ENCODE results near the gene TAS2R60. TPM values are rescaled to one million over a fixed set of nuclear protein-coding genes. Genes with fewer than 3 reads are reported as not detected.
"Not testable (repeated sequence)": the region's sequence is repeated elsewhere in the genome, so short reads cannot be mapped to it uniquely, and the experiment has no call there.

The TAS2R60 gene
- total RNA-seq, 1 donor from 2014 or later = not detected

DNA sequence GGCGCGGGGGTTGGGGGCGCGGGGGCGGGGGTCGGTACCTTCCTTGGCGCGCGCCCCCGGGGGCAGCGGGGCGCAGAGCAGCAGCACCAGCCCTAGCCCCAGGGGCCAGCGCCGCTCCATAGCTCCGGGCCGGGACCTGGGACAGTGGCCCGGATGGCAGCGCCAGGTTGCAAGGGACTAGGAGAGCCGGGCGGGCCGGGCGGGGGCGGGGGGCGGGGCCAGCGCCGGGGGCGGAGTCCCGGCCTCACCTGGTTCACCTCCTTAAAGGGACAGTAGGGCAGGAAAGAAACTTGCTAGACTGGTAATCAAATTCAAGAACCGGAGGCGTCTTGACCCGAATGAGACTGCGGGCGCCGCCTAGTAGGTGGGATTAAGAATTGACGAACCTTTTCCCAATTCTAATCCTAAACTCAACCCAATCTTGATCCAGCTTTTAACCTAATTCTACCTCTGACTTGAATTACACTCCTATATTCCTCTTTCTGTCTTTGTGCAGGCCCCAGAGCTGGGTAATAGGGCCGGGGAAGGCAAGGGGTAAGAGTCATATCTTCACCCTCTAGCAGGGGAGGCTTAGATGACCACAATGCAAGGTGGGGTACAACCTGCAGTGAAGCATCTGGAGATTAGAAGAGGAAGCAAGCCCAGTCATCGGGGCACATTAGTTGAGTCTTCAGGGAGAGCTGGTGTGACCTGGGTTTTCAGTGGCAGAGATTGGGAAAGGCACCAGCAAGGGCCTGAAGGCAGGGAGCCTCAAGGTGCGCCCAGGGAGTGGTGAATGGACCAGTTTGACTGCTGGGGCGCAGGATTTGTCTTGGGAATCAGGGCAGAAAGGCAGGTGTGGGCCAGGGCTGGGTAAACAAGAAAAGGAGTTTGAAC is 34.3 kb upstream of the TAS2R60 start, which contains the start of gene EPHA1:
Gene EPHA1 (minus strand): TSS at position 171 of the 876 bp plus-strand sequence. CDS start 51 bp downstream, at position 120.
- Histone ChIP-seq H3K4me3 (ENCODE audit: low read depth, low read length) (peak within 1 kb of the TSS; percentile 22), H3K36me3 (ENCODE audit: control insufficient read depth, insufficient read depth, low read length) (no peaks in the 10 kb centered on the region), H3K27me3 (ENCODE audit: control insufficient read depth, insufficient read depth, low read length) (peaks cover 3% of the 10 kb centered on the region)
- no peak for DNase-seq (ENCODE audit: low read depth)
- TF ChIP-seq, protein P1, sequence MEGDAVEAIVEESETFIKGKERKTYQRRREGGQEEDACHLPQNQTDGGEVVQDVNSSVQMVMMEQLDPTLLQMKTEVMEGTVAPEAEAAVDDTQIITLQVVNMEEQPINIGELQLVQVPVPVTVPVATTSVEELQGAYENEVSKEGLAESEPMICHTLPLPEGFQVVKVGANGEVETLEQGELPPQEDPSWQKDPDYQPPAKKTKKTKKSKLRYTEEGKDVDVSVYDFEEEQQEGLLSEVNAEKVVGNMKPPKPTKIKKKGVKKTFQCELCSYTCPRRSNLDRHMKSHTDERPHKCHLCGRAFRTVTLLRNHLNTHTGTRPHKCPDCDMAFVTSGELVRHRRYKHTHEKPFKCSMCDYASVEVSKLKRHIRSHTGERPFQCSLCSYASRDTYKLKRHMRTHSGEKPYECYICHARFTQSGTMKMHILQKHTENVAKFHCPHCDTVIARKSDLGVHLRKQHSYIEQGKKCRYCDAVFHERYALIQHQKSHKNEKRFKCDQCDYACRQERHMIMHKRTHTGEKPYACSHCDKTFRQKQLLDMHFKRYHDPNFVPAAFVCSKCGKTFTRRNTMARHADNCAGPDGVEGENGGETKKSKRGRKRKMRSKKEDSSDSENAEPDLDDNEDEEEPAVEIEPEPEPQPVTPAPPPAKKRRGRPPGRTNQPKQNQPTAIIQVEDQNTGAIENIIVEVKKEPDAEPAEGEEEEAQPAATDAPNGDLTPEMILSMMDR (IDR thresholded peaks at IDR 0.05; ENCODE audit: insufficient read depth, low read length, poor library complexity, severe bottlenecking) = peak; percentile 32

DNA sequence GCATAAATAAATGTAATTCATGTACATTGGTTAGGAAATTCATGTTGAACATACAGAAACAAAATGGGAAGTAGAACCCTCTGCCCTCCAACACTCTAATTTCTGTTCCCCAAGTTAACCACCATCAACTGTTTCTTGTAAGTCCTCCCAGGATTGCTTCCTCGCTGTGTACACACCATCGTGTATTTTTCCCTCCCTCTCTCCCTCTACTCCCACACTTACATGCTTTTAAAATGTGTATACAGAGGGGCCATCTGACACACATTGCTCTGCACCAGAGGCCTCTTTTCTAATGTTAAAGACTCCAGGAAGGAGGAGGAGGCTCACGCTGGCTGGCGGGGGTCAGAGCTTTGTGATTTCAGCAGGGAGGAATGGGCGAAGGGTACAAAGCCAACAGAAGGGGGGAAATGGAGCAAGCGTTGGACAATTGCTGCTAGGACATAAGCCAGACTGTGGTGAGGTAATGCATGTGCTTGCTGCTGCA is 32.7 kb upstream of the TAS2R60 start:
- Histone ChIP-seq H3K27me3 (ENCODE audit: control insufficient read depth, insufficient read depth, low read length) (peaks cover 3% of the 10 kb centered on the region), H3K36me3 (ENCODE audit: control insufficient read depth, insufficient read depth, low read length) (no peaks in the 10 kb centered on the region), H3K4me3 (ENCODE audit: low read depth, low read length) (no peak overlapping the region)
- no peak for DNase-seq (ENCODE audit: low read depth)
- TF ChIP-seq, protein P1 (IDR thresholded peaks at IDR 0.05; ENCODE audit: insufficient read depth, low read length, poor library complexity, severe bottlenecking) = no peak

- H3K27me3 ChIP-seq (ENCODE audit: control insufficient read depth, insufficient read depth, low read length) = peaks cover 3% of the 10 kb centered on the region
- DNase-seq (ENCODE audit: low read depth) = no peak
- H3K36me3 ChIP-seq (ENCODE audit: control insufficient read depth, insufficient read depth, low read length) = no peaks in the 10 kb centered on the region
- no peak overlapping the region for H3K4me3 ChIP-seq (ENCODE audit: low read depth, low read length)
- TF ChIP-seq, protein P1 (IDR thresholded peaks at IDR 0.05; ENCODE audit: insufficient read depth, low read length, poor library complexity, severe bottlenecking) = no peak
Measured at GRCh38 chr7:143411976-143412708, 31.1 kb upstream of the TAS2R60 start.

DNA sequence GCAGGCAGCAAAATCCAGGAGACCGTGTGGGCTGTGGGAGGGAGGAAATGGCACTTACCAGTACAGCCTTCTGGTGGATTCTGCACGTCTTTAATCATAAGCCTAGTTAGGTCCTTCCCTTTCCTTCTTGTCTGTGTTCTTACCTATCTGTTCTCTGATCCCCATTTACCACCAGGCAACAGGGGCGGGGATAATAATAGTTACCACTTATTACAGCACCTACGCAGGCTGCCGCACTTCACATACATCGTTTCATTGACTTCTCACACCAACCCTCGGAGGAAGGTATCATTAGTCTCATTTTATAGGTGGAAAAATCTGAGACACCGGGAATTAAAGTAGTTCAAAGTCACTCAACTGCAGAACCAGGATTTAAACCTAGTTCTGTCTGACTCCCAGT is 30.1 kb upstream of the TAS2R60 start:
- TF ChIP-seq, protein P1 (IDR thresholded peaks at IDR 0.05; ENCODE audit: insufficient read depth, low read length, poor library complexity, severe bottlenecking) = no peak
- Histone ChIP-seq H3K27me3 (ENCODE audit: control insufficient read depth, insufficient read depth, low read length) (peaks cover 2% of the 10 kb centered on the region), H3K36me3 (ENCODE audit: control insufficient read depth, insufficient read depth, low read length) (no peaks in the 10 kb centered on the region), H3K4me3 (ENCODE audit: low read depth, low read length) (no peak overlapping the region)
- no peak for DNase-seq (ENCODE audit: low read depth)

DNA sequence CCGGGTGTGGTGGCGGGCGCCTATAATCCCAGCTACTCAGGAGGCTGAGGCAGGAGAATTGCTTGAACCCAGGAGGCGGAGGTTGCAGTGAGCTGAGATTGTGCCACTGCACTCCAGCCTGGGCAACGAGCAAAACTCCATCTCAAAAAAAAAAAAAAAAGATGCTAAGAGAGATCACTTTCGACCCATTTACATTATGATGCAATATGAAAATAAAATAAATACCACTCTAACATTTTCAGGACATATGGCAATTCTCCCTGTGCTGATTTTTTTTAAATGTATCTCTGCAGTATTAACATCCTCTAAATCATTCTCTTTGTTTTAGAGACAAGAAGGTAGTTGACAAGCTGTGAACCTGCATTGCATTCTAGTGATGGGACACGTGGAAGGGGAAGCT is 28.0 kb upstream of the TAS2R60 start:
- not testable (repeated sequence) for H3K36me3 ChIP-seq (ENCODE audit: control insufficient read depth, insufficient read depth, low read length); H3K27me3 ChIP-seq (ENCODE audit: control insufficient read depth, insufficient read depth, low read length); DNase-seq (ENCODE audit: low read depth); H3K4me3 ChIP-seq (ENCODE audit: low read depth, low read length)

- TF ChIP-seq, protein P1 (IDR thresholded peaks at IDR 0.05; ENCODE audit: insufficient read depth, low read length, poor library complexity, severe bottlenecking) = no peak
- no peak for DNase-seq (ENCODE audit: low read depth)
Measured at GRCh38 chr7:143415742-143416397, 27.4 kb upstream of the TAS2R60 start.

More at GRCh38 chr7:143415742-143416397, 27.4 kb upstream of the TAS2R60 start:
- Histone ChIP-seq H3K4me3 (ENCODE audit: low read depth, low read length) (no peak overlapping the region), H3K36me3 (ENCODE audit: control insufficient read depth, insufficient read depth, low read length) (no peaks in the 10 kb centered on the region), H3K27me3 (ENCODE audit: control insufficient read depth, insufficient read depth, low read length) (no peaks in the 10 kb centered on the region)
